Small intestine (tissue), 7 donors: Measurements from ENCODE around the gene ECE2. TPM values are rescaled to one million over a fixed set of nuclear protein-coding genes. Genes with fewer than 3 reads are reported as not detected.

Source experiments
- DNase-seq, 2 donors: peaks; one replicate each; pipeline versions ENCODE4 v3.0.0 to v3.0.0-alpha.2; 2013
- FAIRE-seq: peaks from 2 replicates; lab custom pipeline; 2012; peaks lifted over from hg19 to GRCh38; lab: Jason Lieb, UNC
- H3K27ac ChIP-seq, 3 donors: one replicate each; pipeline ENCODE4 v1.5.1; 2013; ENCODE audit warnings: low read length in 2 of 3, mild to moderate bottlenecking in 2 of 3, control low read depth in 1 of 3, inconsistent platforms in 1 of 3, low read depth in 1 of 3, moderate library complexity in 1 of 3
- H3K27me3 ChIP-seq, 3 donors: one replicate each; pipeline ENCODE4 v1.6.1; 2013; ENCODE audit warnings: low read length in 3 of 3, inconsistent platforms in 1 of 3; ENCODE audit not compliant: control insufficient read depth in 3 of 3, insufficient read depth in 3 of 3
- H3K36me3 ChIP-seq, 3 donors: one replicate each; pipeline ENCODE4 v1.6.1; 2013; ENCODE audit warnings: low read length in 3 of 3, inconsistent platforms in 1 of 3, low read depth in 1 of 3, mild to moderate bottlenecking in 1 of 3, moderate library complexity in 1 of 3; ENCODE audit not compliant: control insufficient read depth in 3 of 3, insufficient read depth in 2 of 3
- H3K4me1 ChIP-seq, 3 donors: one replicate each; pipeline ENCODE4 v1.6.1; 2013; ENCODE audit warnings: low read length in 2 of 3, inconsistent platforms in 1 of 3, low read depth in 1 of 3, mild to moderate bottlenecking in 1 of 3, moderate library complexity in 1 of 3; ENCODE audit not compliant: control insufficient read depth in 3 of 3, insufficient read depth in 2 of 3
- H3K4me3 ChIP-seq, 3 donors: one replicate each; pipeline ENCODE4 v1.5.1; 2013; ENCODE audit warnings: low read length in 3 of 3, control low read depth in 1 of 3, inconsistent platforms in 1 of 3, low read depth in 1 of 3, mild to moderate bottlenecking in 1 of 3, moderate library complexity in 1 of 3
- H3K9me3 ChIP-seq, 2 donors: one replicate each; pipeline ENCODE4 v1.6.1; 2013; ENCODE audit warnings: low read depth in 1 of 2, low read length in 1 of 2; ENCODE audit not compliant: control insufficient read depth in 2 of 2, insufficient read depth in 1 of 2
- WGBS, 3 donors: extraction: QIAGEN DNeasy Blood & Tissue Kit; methylation state at CpG; one replicate each; pipeline ENCODE4 v1.1.7; 2013; 5-methylcytosine and 5-hydroxymethylcytosine counted together
- polyA plus RNA-seq, 4 donors: library from polyadenylated mRNA; stranded (reverse) in 3 of 4; unstranded in 1 of 4; fragments of 200-250 nt in 3 of 4; fragments of 120-200 nt in 1 of 4; gene quantifications; one replicate each; pipeline versions ENCODE4 v1.2.1 to v1.2.3, GENCODE V29; 2013
- donor health status: healthy with polysubstance abuse.
- donor health status: control.
- donor health status: control.
- donor health status: Bipolar disorder and iron deficiency.
- donor health status: healthy.

Gene ECE2
- polyA plus RNA-seq, 4 donors, result 0.04 to 2.1 TPM; not detected in 2

GRCh38 chr3:184315871-184316661 is 40.2 kb downstream of the ECE2 start:
- DNase-seq (peak; percentile 45 to 66), FAIRE-seq (no peak)
- peaks cover 11 to 52% (median 15%) of the 10 kb centered on the region in 3 donors for H3K36me3 ChIP-seq
- no peaks in the 10 kb centered on the region for H3K27me3 ChIP-seq
- H3K27ac ChIP-seq, result peak overlapping the region; percentile 91 to 99 (median 96)
- peaks cover 6 to 15% (median 6%) of the 10 kb centered on the region in 3 donors for H3K4me1 ChIP-seq
- peak overlapping the region; percentile 69 to 92 (median 76) for H3K4me3 ChIP-seq
- H3K9me3 ChIP-seq, result no peaks in the 10 kb centered on the region
- 3 to 22% (median 5%) methylated on average over 13 to 16 of the region's 16 CpGs for WGBS, 3 donors

- Histone ChIP-seq H3K27ac (peak overlapping the region in 1 of 3 donors; percentile 99), H3K4me3 (peak overlapping the region in 2 of 3 donors; percentile 76 to 92), H3K27me3 (no peaks in the 10 kb centered on the region), H3K36me3 (peaks cover 19 to 60% (median 21%) of the 10 kb centered on the region in 3 donors), H3K4me1 (peaks cover 6 to 15% (median 6%) of the 10 kb centered on the region in 3 donors), H3K9me3 (no peaks in the 10 kb centered on the region)
- no peak for DNase-seq
- FAIRE-seq, result no peak
- 68 to 74% (median 71%) methylated on average over 7 of the region's 7 CpGs for WGBS, 3 donors
Observed at GRCh38 chr3:184316792-184317191, 41.0 kb downstream of the ECE2 start.

- Histone ChIP-seq H3K27me3 (no peaks in the 10 kb centered on the region), H3K4me1 (peaks cover 6 to 15% (median 6%) of the 10 kb centered on the region in 3 donors), H3K27ac (no peak overlapping the region), H3K9me3 (no peaks in the 10 kb centered on the region), H3K4me3 (peak overlapping the region in 1 of 3 donors; percentile 76), H3K36me3 (peaks cover 21 to 64% (median 22%) of the 10 kb centered on the region in 3 donors)
- no peak for FAIRE-seq
- no peak for DNase-seq
- 30 to 54% (median 33%) methylated on average over 5 of the region's 5 CpGs for WGBS, 3 donors
Observed at GRCh38 chr3:184317201-184317600, 41.4 kb downstream of the ECE2 start.

GRCh38 chr3:184320104-184320445 is 44.3 kb downstream of the ECE2 start:
- Histone ChIP-seq H3K27me3 (no peaks in the 10 kb centered on the region), H3K4me1 (peaks cover 6 to 15% (median 6%) of the 10 kb centered on the region in 3 donors), H3K36me3 (peaks cover 43 to 91% (median 46%) of the 10 kb centered on the region in 3 donors), H3K9me3 (no peaks in the 10 kb centered on the region), H3K27ac (peak overlapping the region in 1 of 3 donors; percentile 82), H3K4me3 (no peak overlapping the region)
- DNase-seq (peak; percentile 53 to 92), FAIRE-seq (no peak)
- WGBS, 3 donors, result 2 to 12% (median 8%) methylated on average over 3 to 4 of the region's 4 CpGs

- Histone ChIP-seq H3K4me1 (peaks cover 6 to 15% (median 6%) of the 10 kb centered on the region in 3 donors), H3K27ac (no peak overlapping the region)
Observed at GRCh38 chr3:184321666-184322065, 45.8 kb downstream of the ECE2 start.

DNA sequence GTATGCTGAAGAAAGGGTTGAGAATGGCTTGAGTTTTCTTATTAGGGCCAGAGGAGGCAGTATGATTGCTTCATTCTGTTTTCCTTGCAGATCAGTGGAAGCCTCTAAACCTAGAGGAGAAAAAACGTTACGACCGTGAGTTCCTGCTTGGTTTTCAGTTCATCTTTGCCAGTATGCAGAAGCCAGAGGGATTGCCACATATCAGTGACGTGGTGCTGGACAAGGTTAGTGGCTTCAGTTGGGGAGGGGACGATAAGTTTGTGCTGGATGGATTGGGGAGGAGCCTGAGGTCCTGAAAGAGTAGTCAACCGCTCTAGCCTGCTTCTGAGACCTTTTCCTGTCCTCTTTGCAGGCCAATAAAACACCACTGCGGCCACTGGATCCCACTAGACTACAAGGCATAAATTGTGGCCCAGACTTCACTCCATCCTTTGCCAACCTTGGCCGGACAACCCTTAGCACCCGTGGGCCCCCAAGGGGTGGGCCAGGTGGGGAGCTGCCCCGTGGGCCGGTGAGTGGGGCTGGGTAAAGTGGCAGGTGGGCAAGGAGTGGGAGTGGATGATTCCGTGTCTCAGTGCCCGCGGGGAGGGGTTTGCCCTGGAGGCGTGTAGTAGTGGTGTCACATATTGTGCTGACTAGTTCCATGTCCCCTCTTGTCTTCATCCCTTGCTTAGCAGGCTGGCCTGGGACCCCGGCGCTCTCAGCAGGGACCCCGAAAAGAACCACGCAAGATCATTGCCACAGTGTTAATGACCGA is 47.1 kb downstream of the ECE2 start:
- H3K27ac ChIP-seq, result no peak overlapping the region
- 89 to 91% (median 89%) methylated on average over 20 of the region's 20 CpGs for WGBS, 3 donors
- H3K4me1 ChIP-seq, result peaks cover 4 to 11% (median 6%) of the 10 kb centered on the region in 3 donors
- H3K36me3 ChIP-seq, result peaks cover 63 to 93% (median 66%) of the 10 kb centered on the region in 3 donors
- no peak overlapping the region for H3K4me3 ChIP-seq
- H3K27me3 ChIP-seq, result no peaks in the 10 kb centered on the region
- no peak for DNase-seq
- FAIRE-seq, result no peak
- H3K9me3 ChIP-seq, result no peaks in the 10 kb centered on the region

More at GRCh38 chr3:184321666-184322065, 45.8 kb downstream of the ECE2 start:
- Histone ChIP-seq H3K27me3 (no peaks in the 10 kb centered on the region), H3K9me3 (no peaks in the 10 kb centered on the region), H3K36me3 (peaks cover 54 to 91% (median 61%) of the 10 kb centered on the region in 3 donors), H3K4me3 (no peak overlapping the region)
- FAIRE-seq (no peak), DNase-seq (no peak)
- 86 to 91% (median 91%) methylated on average over 5 of the region's 5 CpGs for WGBS, 3 donors

GRCh38 chr3:184323696-184324095 is 47.9 kb downstream of the ECE2 start:
- DNase-seq (no peak), FAIRE-seq (no peak)
- Histone ChIP-seq H3K27ac (no peak overlapping the region), H3K36me3 (peaks cover 68 to 95% (median 70%) of the 10 kb centered on the region in 3 donors), H3K4me3 (no peak overlapping the region), H3K9me3 (no peaks in the 10 kb centered on the region), H3K4me1 (peaks cover 4 to 10% (median 6%) of the 10 kb centered on the region in 3 donors), H3K27me3 (no peaks in the 10 kb centered on the region)
- 82 to 93% (median 90%) methylated on average over 8 of the region's 8 CpGs for WGBS, 3 donors

DNA sequence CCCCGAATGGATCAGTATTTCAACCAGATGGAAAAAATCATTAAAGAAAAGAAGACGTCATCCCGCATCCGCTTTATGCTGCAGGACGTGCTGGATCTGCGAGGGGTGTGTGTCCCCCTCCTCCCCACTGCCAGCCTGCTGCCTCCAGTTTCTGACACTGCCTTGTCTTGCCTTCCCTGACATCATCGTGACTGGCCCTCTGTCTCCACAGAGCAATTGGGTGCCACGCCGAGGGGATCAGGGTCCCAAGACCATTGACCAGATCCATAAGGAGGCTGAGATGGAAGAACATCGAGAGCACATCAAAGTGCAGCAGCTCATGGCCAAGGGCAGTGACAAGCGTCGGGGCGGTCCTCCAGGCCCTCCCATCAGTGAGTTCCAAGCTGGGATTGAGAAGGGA is 49.4 kb downstream of the ECE2 start:
- H3K36me3 ChIP-seq, result peaks cover 67 to 95% (median 74%) of the 10 kb centered on the region in 3 donors
- no peak overlapping the region for H3K4me3 ChIP-seq
- 91 to 93% (median 93%) methylated on average over 13 of the region's 13 CpGs for WGBS, 3 donors
- no peak overlapping the region for H3K27ac ChIP-seq
- no peaks in the 10 kb centered on the region for H3K27me3 ChIP-seq
- H3K4me1 ChIP-seq, result no peaks in the 10 kb centered on the region
- FAIRE-seq (no peak), DNase-seq (no peak)
- no peaks in the 10 kb centered on the region for H3K9me3 ChIP-seq
